B cell (primary cell): Measurements from ENCODE around the gene MIF.

Experiments
- CTCF ChIP-seq: fragments of 200-600 bp; IDR thresholded peaks from one replicate; pipeline ENCODE4 v1.8.0; 2022; ENCODE audit warnings: antibody characterized with exemption, mild to moderate bottlenecking
- EZH2 ChIP-seq: IDR thresholded peaks from 2 replicates; pipeline ENCODE4 v1.6.1; 2012; ENCODE audit warnings: borderline replicate concordance, low read depth, mild to moderate bottlenecking, moderate library complexity, low read length; ENCODE audit not compliant: insufficient read depth, poor library complexity, severe bottlenecking

GRCh38 chr22:23926561-23926960, 32.4 kb downstream of the MIF start:
- TF ChIP-seq CTCF (no peak), EZH2 (no peak)
